GM18511 (cell line): ENCODE data around the gene SND1.
A peak's percentile ranks its signal among the peaks of the same experiment; 100 is the strongest.
"Not testable (repeated sequence)": the region's sequence is repeated elsewhere in the genome, so short reads cannot be mapped to it uniquely, and the experiment has no call there.

Experiments used
- ATAC-seq: cut with Tn5 transposase; IDR thresholded peaks from one replicate; pipeline ENCODE4 v1.9.1; 2021; ENCODE audit warnings: mild to moderate bottlenecking, moderate library complexity; ENCODE audit not compliant: unreplicated experiment

SND1 gene

GRCh38 chr7:127901895-127902703 is 250.1 kb downstream of the SND1 start:
- no peak for ATAC-seq

DNA sequence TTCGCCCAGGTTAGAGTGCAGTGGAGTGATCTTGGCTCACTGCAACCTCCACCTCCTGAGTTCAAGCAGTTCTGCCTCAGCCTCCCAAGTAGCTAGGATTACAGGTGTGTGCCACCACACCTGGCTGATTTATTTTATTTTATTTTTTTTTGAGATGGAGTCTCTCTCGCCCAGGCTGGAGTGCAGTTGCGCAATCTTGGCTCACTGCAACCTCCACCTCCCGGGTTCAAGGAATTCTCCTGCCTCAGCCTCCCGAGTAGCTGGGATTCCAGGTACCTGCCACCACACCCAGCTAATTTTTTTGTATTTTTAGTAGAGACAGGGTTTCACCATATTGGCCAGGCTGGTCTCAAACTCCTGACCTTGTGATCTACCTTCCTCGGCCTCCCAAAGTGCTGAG is 250.8 kb downstream of the SND1 start:
- ATAC-seq = not testable (repeated sequence)

GRCh38 chr7:127903892-127904669 is 252.1 kb downstream of the SND1 start:
- no peak for ATAC-seq

DNA sequence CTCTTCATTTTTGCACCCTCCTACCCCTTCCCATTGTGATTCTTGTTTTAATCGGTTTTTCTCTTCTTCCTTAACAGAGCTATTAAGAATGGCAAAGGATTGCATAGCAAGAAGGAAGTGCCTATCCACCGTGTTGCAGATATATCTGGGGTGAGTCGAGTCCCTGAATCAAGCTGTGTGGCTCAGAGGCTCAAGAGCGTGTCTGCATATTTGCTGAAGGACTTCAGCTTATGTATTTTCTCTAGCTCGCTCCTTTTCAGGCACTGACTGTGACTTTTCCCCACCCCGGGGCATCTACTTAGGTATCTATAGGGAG is 252.6 kb downstream of the SND1 start:
- ATAC-seq = no peak

GRCh38 chr7:127905021-127905420 is 253.0 kb downstream of the SND1 start:
- ATAC-seq = no peak

DNA sequence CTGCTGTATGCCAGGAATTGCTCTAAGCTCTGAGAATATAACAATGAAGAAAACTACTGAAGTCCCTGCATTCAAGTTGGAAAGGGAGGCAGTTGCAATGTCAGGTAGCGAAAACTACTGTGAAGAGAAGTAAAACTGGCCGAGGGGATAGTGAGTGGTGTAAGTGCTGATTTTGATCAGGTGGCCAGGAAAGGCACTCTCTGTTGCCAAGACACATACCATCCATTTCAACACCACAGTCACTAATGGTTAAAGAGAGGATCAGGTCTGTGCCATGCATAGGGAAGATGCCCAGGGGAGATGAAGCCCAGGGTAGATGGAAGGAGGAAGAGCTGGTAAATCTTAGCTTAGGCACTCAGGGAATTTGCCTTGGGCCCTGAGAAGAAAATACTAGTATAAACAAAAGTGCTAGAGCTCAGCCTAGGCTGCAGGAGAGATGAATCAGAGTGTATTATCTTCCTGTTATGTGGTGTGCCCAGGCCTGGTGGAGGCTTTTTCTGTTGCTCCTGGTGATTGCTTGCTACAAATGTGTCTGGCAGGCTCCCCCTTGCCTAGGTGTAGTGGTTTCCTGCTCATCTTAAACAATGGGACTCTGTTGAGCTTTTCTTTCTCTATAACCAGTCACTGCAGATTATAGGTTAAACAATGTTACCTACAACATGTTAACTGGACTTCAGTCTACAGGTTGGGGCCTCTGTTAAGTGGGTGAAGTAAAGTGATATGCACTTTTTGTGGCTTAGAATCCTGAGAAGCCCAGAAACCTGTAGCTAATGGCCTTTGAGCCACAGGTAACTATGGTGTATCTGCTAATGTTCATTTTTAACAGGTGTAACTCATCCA is 253.7 kb downstream of the SND1 start:
- ATAC-seq = no peak

GRCh38 chr7:127907110-127908040 is 255.4 kb downstream of the SND1 start:
- ATAC-seq = no peak

GRCh38 chr7:127908430-127909258 is 256.6 kb downstream of the SND1 start:
- ATAC-seq = no peak

- no peak for ATAC-seq
Observed at GRCh38 chr7:127909424-127910152, 257.6 kb downstream of the SND1 start.

DNA sequence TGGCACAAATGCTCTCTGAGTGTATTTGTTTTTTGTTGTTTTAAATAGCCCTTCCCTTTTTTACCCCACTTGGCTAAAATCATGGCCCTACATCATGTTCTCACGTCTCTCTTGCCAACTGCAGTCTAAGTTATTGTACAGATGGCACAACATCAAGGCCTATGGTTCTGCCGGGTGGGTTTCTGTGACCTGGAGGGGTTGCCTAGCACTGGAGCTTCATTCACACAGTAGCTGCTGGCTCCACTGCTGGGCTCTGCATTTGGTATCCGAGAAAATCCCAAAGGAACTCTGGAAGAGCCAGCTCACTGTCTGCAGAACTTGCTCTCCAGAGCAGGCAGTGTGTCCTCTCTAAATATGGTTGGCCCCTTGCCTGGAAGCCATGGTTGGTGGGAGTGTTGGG is 258.7 kb downstream of the SND1 start:
- no peak for ATAC-seq

DNA sequence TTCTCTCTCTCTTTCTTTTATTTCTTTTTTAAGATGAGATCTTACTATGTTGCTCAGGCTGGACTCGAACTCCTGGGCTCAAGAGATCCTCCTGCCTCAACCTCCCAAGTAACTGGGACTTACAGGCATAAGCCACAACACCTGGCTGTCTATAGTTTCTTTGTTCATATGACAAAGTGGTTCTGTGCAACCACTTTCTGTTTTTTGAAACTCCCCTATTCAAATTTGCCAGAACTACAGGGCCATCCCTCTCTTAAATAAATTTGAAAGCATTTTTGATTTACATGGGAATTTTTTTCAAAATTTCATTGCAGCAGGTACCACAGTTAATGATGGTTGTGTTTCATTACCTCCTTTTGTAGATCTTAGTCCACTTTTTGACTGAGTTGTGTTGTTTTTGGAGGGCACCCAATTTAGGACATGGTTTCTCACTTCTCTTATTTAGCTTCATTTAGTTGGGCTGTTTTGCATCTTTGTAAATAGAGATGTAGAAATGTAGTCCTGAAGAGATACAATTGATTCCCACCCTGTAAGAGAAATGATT is 260.0 kb downstream of the SND1 start:
- peak; percentile 92 for ATAC-seq

GRCh38 chr7:127912901-127913300 is 260.9 kb downstream of the SND1 start:
- ATAC-seq = no peak

DNA sequence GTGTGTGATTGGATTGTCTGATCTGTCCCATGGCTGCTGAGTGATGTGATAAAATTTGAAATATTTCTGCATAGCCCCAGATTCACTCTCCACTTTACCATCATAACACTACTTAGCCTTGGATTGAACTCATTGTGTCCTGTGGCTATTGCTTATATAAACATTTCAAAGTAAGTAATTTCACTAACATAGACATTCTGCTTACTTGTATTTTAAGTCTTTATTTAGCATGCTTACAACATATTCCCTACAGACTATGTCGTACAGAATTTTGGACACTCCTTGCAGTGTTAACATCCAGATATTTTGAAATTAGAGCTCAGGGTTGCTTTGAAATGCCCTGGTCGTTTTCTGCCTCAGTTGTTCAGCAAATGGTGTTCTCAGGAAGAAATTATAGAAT is 261.7 kb downstream of the SND1 start:
- no peak for ATAC-seq

GRCh38 chr7:127914693-127915092 is 262.7 kb downstream of the SND1 start:
- ATAC-seq = no peak

GRCh38 chr7:127916735-127917134 is 264.7 kb downstream of the SND1 start:
- no peak for ATAC-seq

DNA sequence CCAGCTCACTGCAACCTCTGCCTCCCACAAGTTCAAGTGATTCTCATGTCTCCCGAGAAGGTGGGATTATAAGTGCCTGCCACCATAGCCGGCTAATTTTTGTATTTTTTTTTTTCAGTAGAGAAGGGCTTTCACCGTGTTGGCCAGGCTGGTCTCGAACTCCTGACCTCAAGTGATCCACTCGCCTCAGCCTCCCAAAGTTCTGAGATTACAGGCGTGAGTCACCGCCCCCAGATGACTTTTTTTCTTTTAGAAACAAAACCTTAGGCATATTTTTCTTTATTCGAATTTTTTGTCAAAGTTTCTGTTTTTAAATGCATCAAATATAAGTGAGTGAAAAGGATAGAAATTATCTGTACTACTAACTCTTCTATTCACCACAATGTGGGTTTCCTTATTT is 266.1 kb downstream of the SND1 start:
- no peak for ATAC-seq

GRCh38 chr7:127920787-127921438 is 268.9 kb downstream of the SND1 start:
- no peak for ATAC-seq

GRCh38 chr7:127922656-127923055 is 270.7 kb downstream of the SND1 start:
- no peak for ATAC-seq
